ENCODE data around the gene NEK6.

- TF ChIP-seq SIN3A (IDR thresholded peaks at IDR 0.05; ENCODE audit: borderline replicate concordance, insufficient read depth, low read length), result no peak
- no peak for TF ChIP-seq REST (IDR thresholded peaks at IDR 0.05; ENCODE audit: insufficient read depth in 1 of 2, low read depth in 2 of 2, low read length in 2 of 2)
These were observed 39.2 kb upstream of the NEK6 start for GRCh38 chr9:124218438-124218982.

Data from PFSK-1 (cell line).